GM21526 (cell line): ENCODE data around the gene SPTLC2.

Experiments
- ATAC-seq: cut with Tn5 transposase; IDR thresholded peaks from one replicate; pipeline ENCODE4 v1.9.1; 2021; ENCODE audit warnings: moderate library complexity; ENCODE audit not compliant: unreplicated experiment, low FRiP score

The SPTLC2 gene

DNA sequence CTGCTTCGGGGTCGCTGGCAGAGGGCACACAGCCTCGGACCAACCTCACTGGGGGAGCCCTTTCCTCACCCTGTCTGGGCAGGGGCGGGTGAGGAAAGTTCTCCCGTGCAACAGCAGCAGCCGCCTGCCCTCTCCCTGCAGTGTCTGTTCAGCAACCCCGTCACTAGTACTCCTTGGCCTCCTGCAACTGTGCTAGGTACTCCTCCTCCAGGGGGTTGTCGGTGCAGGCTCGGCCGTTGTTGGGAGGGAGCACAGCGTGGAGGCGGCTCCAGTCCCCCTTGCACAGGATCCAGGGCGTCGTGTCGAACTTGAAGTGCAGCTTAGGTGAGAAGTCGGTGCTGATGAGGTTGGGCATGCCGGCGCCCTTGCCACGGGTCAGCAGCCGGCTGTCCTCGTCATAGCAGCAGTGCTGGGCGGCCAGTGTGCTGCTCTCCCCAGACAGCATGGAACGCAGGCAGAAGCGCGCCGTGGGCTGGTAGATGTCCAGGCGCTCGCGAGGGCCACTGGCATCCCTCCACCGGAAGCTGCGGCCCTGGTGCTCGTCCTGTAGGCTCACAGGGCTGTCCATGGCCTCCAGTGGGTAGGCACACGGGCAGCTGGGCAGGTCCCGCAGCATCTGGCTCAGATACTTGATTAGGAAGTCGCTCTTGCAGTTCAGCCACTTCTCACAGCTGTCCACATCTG lies 140.9 kb downstream of the SPTLC2 start:
- ATAC-seq, result no peak

DNA sequence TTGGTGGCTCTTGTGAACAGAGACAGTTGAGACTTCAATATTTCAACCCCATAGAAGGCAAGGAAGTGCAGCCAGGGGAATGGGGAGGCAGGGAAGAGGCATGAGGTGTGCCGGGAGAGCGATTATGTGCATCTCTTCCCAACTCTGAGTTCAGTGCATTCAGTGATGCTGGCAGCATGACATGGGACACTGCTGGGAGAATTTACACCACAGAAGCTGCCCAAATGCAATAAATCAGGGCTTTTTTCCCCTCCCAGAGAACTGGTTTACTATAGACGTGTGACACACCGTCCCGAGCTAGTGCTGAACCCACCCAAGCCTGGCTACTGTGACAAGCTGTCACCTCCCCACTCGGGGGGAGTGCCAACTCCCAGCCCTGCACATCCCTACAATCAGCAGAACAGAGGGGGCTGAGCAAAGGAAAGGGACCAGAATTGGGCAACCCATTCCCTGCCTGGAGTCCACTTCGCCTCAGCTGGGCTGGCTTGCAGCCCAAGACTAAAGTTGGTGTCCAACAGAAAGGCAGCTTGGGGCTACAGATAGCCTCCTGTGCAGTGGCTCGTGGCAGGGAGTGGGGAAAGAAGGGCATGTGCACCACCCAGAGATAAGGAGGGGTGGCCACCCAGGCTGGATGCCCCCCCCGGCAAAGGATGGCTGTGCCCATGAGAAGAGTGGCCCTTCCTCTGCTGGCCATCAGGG lies 141.8 kb downstream of the SPTLC2 start:
- ATAC-seq, result no peak

DNA sequence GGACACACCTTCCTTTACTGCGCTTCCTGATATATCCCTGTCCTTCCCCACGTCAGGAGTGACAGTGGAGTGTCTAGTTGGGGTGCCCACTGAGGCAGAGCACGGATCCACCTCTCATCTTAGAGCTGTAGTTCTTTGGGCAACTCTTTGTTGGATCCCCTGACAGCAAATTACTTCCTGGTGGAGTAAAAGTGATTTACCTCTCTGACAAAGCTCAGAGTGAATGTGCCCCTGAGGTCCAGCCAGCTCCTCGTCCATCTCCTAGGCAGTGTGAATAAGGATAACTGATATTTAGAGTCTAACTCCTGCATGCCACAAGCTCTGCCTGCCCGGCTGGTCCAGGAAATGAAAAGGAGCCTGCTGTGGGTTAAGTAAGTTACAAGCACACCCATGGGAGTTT lies 142.5 kb downstream of the SPTLC2 start:
- ATAC-seq, result no peak

DNA sequence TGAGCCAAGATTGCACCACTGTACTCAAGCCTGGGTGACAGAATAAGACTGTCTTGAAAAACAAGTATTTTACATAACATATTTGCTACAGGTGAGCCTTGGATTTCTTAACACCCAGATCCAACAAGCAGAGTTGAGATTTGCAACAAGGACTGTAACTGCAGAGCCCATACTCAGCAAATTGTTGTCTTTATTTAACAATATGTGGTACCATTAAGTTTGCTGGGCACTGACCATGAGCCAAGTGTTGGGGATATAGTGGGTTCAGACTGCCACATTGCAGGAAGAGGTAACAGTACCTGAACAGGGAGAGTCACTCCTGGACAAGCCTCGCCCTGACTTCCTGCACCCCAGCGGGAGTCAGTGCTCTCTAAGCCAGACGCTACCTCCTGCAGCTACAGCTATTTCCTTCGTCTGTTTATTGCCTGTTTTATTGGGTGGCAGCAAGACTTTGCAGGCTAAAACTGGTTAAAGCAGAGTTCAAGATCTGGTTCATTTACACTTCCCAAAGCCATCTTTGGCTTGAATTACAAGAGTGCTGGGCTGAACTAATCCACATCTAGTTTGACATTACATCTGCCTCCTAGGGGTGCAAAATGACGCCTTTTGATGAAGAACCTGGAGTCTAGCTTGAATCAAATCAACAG lies 146.1 kb downstream of the SPTLC2 start:
- ATAC-seq, result no peak

DNA sequence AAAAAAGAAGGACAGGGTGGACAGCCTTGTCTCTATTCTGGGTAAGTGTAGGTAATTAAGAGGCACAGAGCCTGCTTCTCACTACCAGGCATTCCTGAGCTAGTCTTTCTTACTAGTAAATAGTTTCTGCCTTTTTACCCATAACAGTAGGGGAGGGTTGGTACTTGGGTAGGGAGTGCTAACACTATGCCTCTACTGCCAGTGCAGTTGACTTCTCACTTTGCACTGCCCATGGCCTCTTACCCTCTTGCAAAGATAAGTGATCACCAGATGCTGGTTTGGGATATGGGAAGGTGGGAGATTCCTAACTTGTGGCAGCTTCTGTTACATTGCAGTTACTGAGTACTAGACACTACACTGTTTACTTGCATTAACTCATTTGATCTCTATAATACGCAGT lies 146.9 kb downstream of the SPTLC2 start:
- ATAC-seq, result no peak

DNA sequence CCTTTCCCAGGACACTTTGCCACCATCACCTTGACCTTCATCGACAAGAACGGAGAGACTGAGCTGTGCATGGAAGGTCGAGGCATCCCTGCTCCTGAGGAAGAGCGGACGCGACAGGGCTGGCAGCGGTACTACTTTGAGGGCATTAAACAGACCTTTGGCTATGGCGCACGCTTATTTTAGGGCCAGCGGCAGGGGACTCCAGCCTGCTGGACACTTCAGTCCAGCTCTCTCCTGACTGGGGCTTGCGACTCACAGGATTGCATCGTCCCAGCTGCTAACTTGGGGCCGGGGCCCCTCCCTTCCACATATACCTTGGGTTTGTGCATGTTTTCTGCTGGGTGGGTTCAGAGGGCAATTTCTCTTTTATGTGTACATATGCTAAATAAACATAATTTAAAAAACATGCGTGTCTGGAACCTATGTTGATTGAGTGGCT lies 147.4 kb downstream of the SPTLC2 start:
- no peak for ATAC-seq

DNA sequence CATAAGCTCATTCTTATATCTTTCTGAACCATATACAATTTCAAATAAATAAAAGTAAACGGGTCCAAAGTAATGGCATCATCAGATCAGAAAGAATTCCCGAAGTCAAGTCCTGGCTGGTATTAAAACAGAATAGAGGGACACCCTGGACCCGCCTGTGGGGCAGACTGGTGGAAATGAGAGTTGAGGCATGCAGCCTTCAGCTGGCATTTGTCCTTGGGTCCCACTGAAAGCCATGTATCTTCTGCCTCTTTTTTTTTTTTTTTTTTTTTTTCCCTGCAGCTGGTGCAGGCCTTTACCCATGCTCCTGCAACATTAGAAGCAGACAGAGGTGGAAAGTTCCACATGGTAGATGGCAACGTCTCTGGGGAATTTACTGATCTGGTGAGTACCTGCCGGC lies 148.6 kb downstream of the SPTLC2 start:
- no peak for ATAC-seq

DNA sequence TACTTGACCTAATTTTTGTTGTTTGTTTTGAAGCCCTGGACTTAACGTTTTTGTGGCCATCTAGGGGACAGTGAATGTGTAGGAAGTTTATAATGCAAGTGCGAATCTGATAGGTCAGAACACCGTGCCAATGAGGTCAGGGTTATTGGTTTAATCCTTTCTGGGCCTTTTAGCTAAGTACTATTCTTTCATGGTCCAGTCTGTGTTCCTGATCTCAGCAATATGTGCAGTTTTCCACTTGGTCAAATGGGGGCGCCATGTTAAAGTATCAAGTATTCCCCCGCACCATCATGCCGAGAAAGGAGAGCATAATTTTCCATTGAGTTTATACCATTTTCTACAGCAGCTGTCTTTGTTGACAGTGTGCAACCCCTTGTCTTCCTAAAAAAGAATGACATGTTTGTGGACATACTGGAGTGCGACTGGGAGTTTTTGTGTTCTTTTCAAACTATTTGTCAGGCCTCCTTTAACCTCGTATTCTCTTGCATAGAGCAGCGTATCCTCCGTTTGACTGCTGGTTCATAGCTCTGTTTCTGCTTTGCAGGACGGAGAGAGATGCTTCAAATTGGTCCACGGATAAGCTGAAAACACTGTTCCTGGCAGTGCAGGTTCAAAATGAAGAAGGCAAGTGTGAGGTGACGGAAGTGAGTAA lies 157.2 kb downstream of the SPTLC2 start:
- no peak for ATAC-seq

DNA sequence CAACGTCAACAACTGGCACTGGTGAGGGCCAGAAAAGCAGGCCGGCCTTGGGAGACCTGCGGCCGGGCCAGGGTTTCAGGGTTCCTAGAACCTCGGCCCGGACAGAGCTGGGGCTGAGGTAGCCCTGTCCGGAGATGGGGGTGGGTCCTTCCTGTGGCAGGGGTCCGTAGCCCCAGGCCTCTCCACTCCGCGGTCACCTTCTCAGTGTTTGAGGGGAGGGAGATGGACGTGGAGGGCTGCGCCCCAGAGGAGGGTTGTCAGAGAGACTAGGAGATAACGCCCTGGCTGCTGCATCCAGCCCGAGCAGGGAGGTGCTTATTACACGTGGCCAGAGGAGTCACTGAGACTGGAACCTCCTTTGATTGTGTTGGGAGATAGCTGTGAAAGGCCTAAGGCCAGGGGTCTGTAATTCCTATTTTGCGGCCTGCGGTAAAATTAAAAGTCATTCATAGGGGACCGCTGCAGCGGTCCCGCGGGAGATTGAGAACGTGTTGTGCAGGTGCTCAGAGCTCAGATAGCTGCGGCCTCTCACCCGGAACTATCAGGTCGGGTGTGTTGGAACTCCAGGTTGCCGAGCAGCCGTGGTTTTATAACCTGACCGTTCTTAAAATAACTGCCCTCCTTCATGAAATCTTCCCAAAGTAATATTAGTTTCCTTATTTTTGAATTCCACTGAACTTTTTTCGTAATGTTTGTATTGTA lies 158.0 kb downstream of the SPTLC2 start:
- ATAC-seq, result peak; percentile 14

DNA sequence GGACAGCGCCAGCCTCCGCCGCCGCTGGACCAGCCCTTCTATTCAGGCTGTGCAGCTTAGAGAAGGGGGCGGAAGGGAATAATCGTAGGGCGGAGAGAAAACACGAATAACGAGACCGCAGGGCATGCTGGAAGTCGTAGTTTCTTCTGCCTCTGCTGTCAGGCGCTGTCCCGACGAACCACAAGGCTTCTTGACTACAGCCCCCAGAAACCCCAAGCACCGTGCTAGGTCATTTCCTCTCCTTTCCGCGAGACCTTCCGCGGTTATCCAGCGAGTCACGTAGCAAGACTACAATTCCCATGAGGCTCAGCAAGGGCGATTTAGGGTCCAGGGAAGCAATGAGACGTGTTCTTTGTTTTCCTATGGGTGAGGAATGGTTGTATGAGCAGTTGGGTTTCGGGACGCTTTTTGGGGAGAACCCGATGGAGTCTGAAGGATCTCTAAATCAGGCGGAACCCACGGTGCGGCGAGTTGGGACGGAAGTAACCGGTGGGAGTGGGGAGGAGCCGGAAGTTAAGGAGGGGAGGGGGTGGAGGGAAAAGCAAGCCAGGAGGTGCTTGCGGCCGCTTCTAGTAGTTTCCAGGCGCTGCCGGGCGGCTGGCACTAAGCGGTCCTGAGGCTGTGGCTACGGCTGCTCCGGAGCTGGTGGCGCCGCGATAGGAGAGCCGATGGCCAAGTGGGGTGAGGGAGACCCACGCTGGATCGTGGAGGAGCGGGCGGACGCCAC lies 158.8 kb downstream of the SPTLC2 start, which contains the start of the genes AHSA1 and VIPAS39:
AHSA1 (plus strand) TSS at position 572 of the 727 bp plus-strand sequence; CDS start at position 669, 97 bp downstream.
VIPAS39 (minus strand) TSS at position 80 of the 727 bp plus-strand sequence. CDS start 3,499 bp downstream, outside the sequence.
- peak; percentile 89 for ATAC-seq

DNA sequence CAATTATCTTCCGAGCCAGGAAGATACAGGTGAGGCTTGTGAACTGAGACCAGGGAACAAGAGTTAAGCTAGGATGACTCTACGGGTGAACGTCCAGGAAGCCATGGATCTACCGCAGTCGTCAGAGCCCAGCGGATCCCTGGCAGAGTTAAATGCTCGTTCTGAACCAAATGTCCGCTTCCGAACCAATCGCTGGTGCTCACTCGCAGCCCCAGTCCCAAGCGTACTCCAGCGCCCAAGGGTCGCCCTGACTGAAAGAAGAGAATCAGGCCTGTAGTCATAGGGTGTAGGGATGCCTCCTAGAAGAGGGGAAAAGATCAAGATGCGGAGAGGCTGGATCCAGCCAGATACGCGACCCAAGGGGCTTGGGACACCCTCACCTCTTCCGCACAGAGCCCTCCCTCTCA lies 159.3 kb downstream of the SPTLC2 start:
- no peak for ATAC-seq
